ENCODE results near the gene KIAA0319L. TPM values are rescaled to one million over a fixed set of nuclear protein-coding genes. Genes with fewer than 3 reads are reported as not detected.

Gene KIAA0319L
- total RNA-seq, 1 donor from 2014 or later, result 58.3 TPM

- peaks cover 24% of the 10 kb centered on the region for H3K4me1 ChIP-seq
- TF ChIP-seq CTCF (IDR thresholded peaks at IDR 0.05) (no peak), EZH2 (IDR thresholded peaks at IDR 0.05) (no peak), EZH2phosphoT487 (IDR thresholded peaks at IDR 0.05) (no peak)
- no peak overlapping the region for H3K4me3 ChIP-seq
- no peak overlapping the region for H3K9ac ChIP-seq
- no peak overlapping the region for H3K27ac Mint-ChIP-seq
- H3K4me2 ChIP-seq, result peak overlapping the region; percentile 98
- H4K20me1 ChIP-seq (ENCODE audit: low read depth), result peaks cover 37% of the 10 kb centered on the region
- peaks cover 30% of the 10 kb centered on the region for H3F3A ChIP-seq (ENCODE audit: low read depth)
- H3K27me3 Mint-ChIP-seq (ENCODE audit: insufficient read depth, low read depth), result peaks cover 3% of the 10 kb centered on the region
- H3K4me1 Mint-ChIP-seq, result peaks cover 37% of the 10 kb centered on the region
- no peak for DNase-seq (ENCODE audit: low spot score)
- H2AFZ ChIP-seq (replicated peaks), result no peak overlapping the region
- H3K79me2 ChIP-seq (ENCODE audit: low read depth), result peaks cover 27% of the 10 kb centered on the region
- peaks cover 6% of the 10 kb centered on the region for H3K36me3 Mint-ChIP-seq
- peak overlapping the region; percentile 34 for H3K4me3 Mint-ChIP-seq
- H3K9me3 ChIP-seq (ENCODE audit: low read depth), result no peaks in the 10 kb centered on the region
- no peaks in the 10 kb centered on the region for H3K36me3 ChIP-seq
- H3K27me3 ChIP-seq, result no peaks in the 10 kb centered on the region
- no peak overlapping the region for H3K27ac ChIP-seq
- no peaks in the 10 kb centered on the region for H3K9me3 Mint-ChIP-seq
Measured at GRCh38 chr1:35559317-35559944, 2.2 kb upstream of the KIAA0319L start.

GRCh38 chr1:35558374-35559316 lies 1.4 kb upstream of the KIAA0319L start:
- Histone ChIP-seq H3K9me3 (ENCODE audit: low read depth) (no peaks in the 10 kb centered on the region), H3K4me1 (peaks cover 26% of the 10 kb centered on the region), H3F3A (ENCODE audit: low read depth) (peaks cover 30% of the 10 kb centered on the region), H3K4me2 (peak overlapping the region; percentile 98), H3K27me3 (no peaks in the 10 kb centered on the region), H3K36me3 (no peaks in the 10 kb centered on the region), H2AFZ (replicated peaks) (no peak overlapping the region), H3K27ac (peak overlapping the region; percentile 43), H4K20me1 (ENCODE audit: low read depth) (peaks cover 45% of the 10 kb centered on the region), H3K79me2 (ENCODE audit: low read depth) (peaks cover 35% of the 10 kb centered on the region), H3K4me3 (peak overlapping the region; percentile 97), H3K9ac (peak overlapping the region; percentile 28)
- Mint-ChIP-seq H3K4me1 (peaks cover 37% of the 10 kb centered on the region), H3K9me3 (no peaks in the 10 kb centered on the region), H3K27me3 (ENCODE audit: insufficient read depth, low read depth) (peaks cover 3% of the 10 kb centered on the region), H3K4me3 (peak overlapping the region; percentile 98), H3K27ac (peak overlapping the region; percentile 99), H3K36me3 (peaks cover 5% of the 10 kb centered on the region)
- DNase-seq (ENCODE audit: low spot score), result peak; percentile 76
- TF ChIP-seq EZH2 (IDR thresholded peaks at IDR 0.05) (no peak), EZH2phosphoT487 (IDR thresholded peaks at IDR 0.05) (no peak), CTCF (IDR thresholded peaks at IDR 0.05) (no peak)

- no peaks in the 10 kb centered on the region for H3K27me3 ChIP-seq
- peak within 1 kb of the TSS; percentile 98 for H3K4me3 Mint-ChIP-seq
- DNase-seq (ENCODE audit: low spot score), result peak; percentile 98
- H3K27ac ChIP-seq, result peak within 1 kb of the TSS; percentile 95
- H3K79me2 ChIP-seq (ENCODE audit: low read depth), result peaks cover 39% of the 10 kb centered on the region
- no peaks in the 10 kb centered on the region for H3K36me3 ChIP-seq
- peak within 1 kb of the TSS; percentile 83 for H3K9ac ChIP-seq
- H3F3A ChIP-seq (ENCODE audit: low read depth), result peaks cover 30% of the 10 kb centered on the region
- peaks cover 37% of the 10 kb centered on the region for H3K4me1 Mint-ChIP-seq
- peaks cover 10% of the 10 kb centered on the region for H3K36me3 Mint-ChIP-seq
- H2AFZ ChIP-seq (replicated peaks), result peak within 1 kb of the TSS; percentile 97
- peaks cover 45% of the 10 kb centered on the region for H4K20me1 ChIP-seq (ENCODE audit: low read depth)
- peak within 1 kb of the TSS; percentile 99 for H3K27ac Mint-ChIP-seq
- peaks cover 3% of the 10 kb centered on the region for H3K27me3 Mint-ChIP-seq (ENCODE audit: insufficient read depth, low read depth)
- H3K4me3 ChIP-seq, result peak within 1 kb of the TSS; percentile 97
- H3K9me3 Mint-ChIP-seq, result no peaks in the 10 kb centered on the region
- H3K4me1 ChIP-seq, result peaks cover 26% of the 10 kb centered on the region
- peak within 1 kb of the TSS; percentile 98 for H3K4me2 ChIP-seq
- no peaks in the 10 kb centered on the region for H3K9me3 ChIP-seq (ENCODE audit: low read depth)
- TF ChIP-seq EZH2 (IDR thresholded peaks at IDR 0.05) (no peak), CTCF (IDR thresholded peaks at IDR 0.05) (no peak), EZH2phosphoT487 (IDR thresholded peaks at IDR 0.05) (no peak)
Measured at GRCh38 chr1:35557611-35558373, 589 bp upstream of the KIAA0319L start, which contains the start of gene NCDN. Gene NCDN, plus strand, starts transcription at chr1:35557799. Its CDS starts 392 bp downstream, at chr1:35558191.

Measured in neural progenitor cell (in vitro differentiated cells).